IPS-18c (cell line): ENCODE data around the gene SCCPDH.
"Not testable (repeated sequence)": the region's sequence is repeated elsewhere in the genome, so short reads cannot be mapped to it uniquely, and the experiment has no call there.

Source experiments
- H3K4me3 ChIP-seq: 2 replicates; pipeline ENCODE4 v1.7.0; 2013; ENCODE audit warnings: low read depth, mild to moderate bottlenecking, low read length, moderate library complexity; ENCODE audit not compliant: insufficient read depth
- H3K9me3 ChIP-seq: one replicate; pipeline ENCODE4 v1.6.1; 2013; ENCODE audit warnings: mild to moderate bottlenecking, low read length, moderate library complexity; ENCODE audit not compliant: control insufficient read depth, insufficient read depth

Gene SCCPDH

GRCh38 chr1:246730839-246731238 is 6.6 kb downstream of the SCCPDH start:
- H3K4me3 ChIP-seq = no peak overlapping the region
- H3K9me3 ChIP-seq = no peaks in the 10 kb centered on the region

- not testable (repeated sequence) for H3K4me3 ChIP-seq, H3K9me3 ChIP-seq
These were observed 7.7 kb downstream of the SCCPDH start for GRCh38 chr1:246731873-246732272.

- no peaks in the 10 kb centered on the region for H3K9me3 ChIP-seq
- no peak overlapping the region for H3K4me3 ChIP-seq
These were observed 9.5 kb downstream of the SCCPDH start for GRCh38 chr1:246733704-246734103.

- H3K4me3 ChIP-seq = no peak overlapping the region
These were observed 10.7 kb downstream of the SCCPDH start for GRCh38 chr1:246734866-246735265.

GRCh38 chr1:246735735-246736134 is 11.5 kb downstream of the SCCPDH start:
- no peaks in the 10 kb centered on the region for H3K9me3 ChIP-seq
- H3K4me3 ChIP-seq = no peak overlapping the region

More at GRCh38 chr1:246734866-246735265, 10.7 kb downstream of the SCCPDH start:
- no peaks in the 10 kb centered on the region for H3K9me3 ChIP-seq

GRCh38 chr1:246742396-246742795 is 18.2 kb downstream of the SCCPDH start:
- Histone ChIP-seq H3K4me3 (no peak overlapping the region), H3K9me3 (no peaks in the 10 kb centered on the region)

- not testable (repeated sequence) for H3K4me3 ChIP-seq, H3K9me3 ChIP-seq
These were observed 21.9 kb downstream of the SCCPDH start for GRCh38 chr1:246746155-246746554.

- H3K9me3 ChIP-seq = no peaks in the 10 kb centered on the region
- no peak overlapping the region for H3K4me3 ChIP-seq
These were observed 23.8 kb downstream of the SCCPDH start for GRCh38 chr1:246748006-246748405.

GRCh38 chr1:246748867-246749266 is 24.7 kb downstream of the SCCPDH start:
- Histone ChIP-seq H3K4me3 (no peak overlapping the region), H3K9me3 (no peaks in the 10 kb centered on the region)

- Histone ChIP-seq H3K9me3 (no peaks in the 10 kb centered on the region), H3K4me3 (no peak overlapping the region)
These were observed 26.5 kb downstream of the SCCPDH start for GRCh38 chr1:246750752-246751151.

- Histone ChIP-seq H3K4me3 (no peak overlapping the region), H3K9me3 (no peaks in the 10 kb centered on the region)
These were observed 29.7 kb downstream of the SCCPDH start for GRCh38 chr1:246753670-246754535.

GRCh38 chr1:246755419-246755818 is 31.2 kb downstream of the SCCPDH start:
- no peak overlapping the region for H3K4me3 ChIP-seq
- H3K9me3 ChIP-seq = no peaks in the 10 kb centered on the region

- Histone ChIP-seq H3K9me3 (peaks cover 2% of the 10 kb centered on the region), H3K4me3 (no peak overlapping the region)
These were observed 36.5 kb downstream of the SCCPDH start for GRCh38 chr1:246760422-246761347.

- no peak overlapping the region for H3K4me3 ChIP-seq
- peaks cover 2% of the 10 kb centered on the region for H3K9me3 ChIP-seq
These were observed 37.2 kb downstream of the SCCPDH start for GRCh38 chr1:246761396-246761795.

GRCh38 chr1:246765521-246765920 is 41.3 kb downstream of the SCCPDH start:
- H3K4me3 ChIP-seq = no peak overlapping the region
- H3K9me3 ChIP-seq = peaks cover 2% of the 10 kb centered on the region

- Histone ChIP-seq H3K9me3 (peaks cover 2% of the 10 kb centered on the region), H3K4me3 (no peak overlapping the region)
These were observed 44.3 kb downstream of the SCCPDH start for GRCh38 chr1:246768403-246769020.

GRCh38 chr1:246769306-246769705 is 45.1 kb downstream of the SCCPDH start:
- no peaks in the 10 kb centered on the region for H3K9me3 ChIP-seq
- H3K4me3 ChIP-seq = no peak overlapping the region
